SU-DHL-6 (cell line): ENCODE measurements around the gene TFPI2.

Experiments
- H2AFZ ChIP-seq: fragments of 200-600 bp; sonication (generic); 2 replicates; pipeline ENCODE4 v1.6.1; 2014; ENCODE audit warnings: low read depth, mild to moderate bottlenecking, moderate library complexity, mixed read lengths, antibody characterized with exemption, low read length; ENCODE audit not compliant: severe bottlenecking
- H3F3A ChIP-seq: fragments of 200-600 bp; shearing (Covaris generic); 2 replicates; pipeline ENCODE4 v1.6.0; 2016; ENCODE audit warnings: antibody characterized with exemption, mild to moderate bottlenecking; ENCODE audit not compliant: insufficient read depth
- H3K27ac ChIP-seq: fragments of 200-600 bp; sonication (generic); 2 replicates; pipeline ENCODE4 v1.5.1; 2016; ENCODE audit warnings: low read depth, mild to moderate bottlenecking, low read length, moderate library complexity, mixed read lengths
- H3K27me3 ChIP-seq: fragments of 200-600 bp; sonication (generic), shearing (Covaris generic); 2 replicates; pipeline ENCODE4 v1.6.0; 2014; ENCODE audit warnings: mild to moderate bottlenecking, low read length
- H3K36me3 ChIP-seq: fragments of 200-600 bp; sonication (generic); 2 replicates; pipeline ENCODE4 v1.6.1; 2014; ENCODE audit warnings: mild to moderate bottlenecking, low read length, mixed read lengths
- H3K4me2 ChIP-seq: fragments of 300-600, 200-600 bp; shearing (Covaris generic), sonication (generic); 2 replicates; pipeline ENCODE4 v1.6.0; 2014; ENCODE audit warnings: low read length, low read depth, mild to moderate bottlenecking; ENCODE audit not compliant: poor library complexity, severe bottlenecking
- H3K4me3 ChIP-seq: fragments of 200-600 bp; sonication (generic); 2 replicates; pipeline ENCODE4 v1.5.1; 2014; ENCODE audit warnings: antibody characterized with exemption, low read length, mild to moderate bottlenecking, mixed read lengths; ENCODE audit not compliant: insufficient read depth, poor library complexity, severe bottlenecking
- H3K79me2 ChIP-seq: fragments of 200-600 bp; sonication (generic); 2 replicates; pipeline ENCODE4 v1.6.1; 2014; ENCODE audit warnings: mild to moderate bottlenecking, low read length, moderate library complexity; ENCODE audit not compliant: insufficient read depth
- H3K9ac ChIP-seq: fragments of 200-600 bp; sonication (generic); 2 replicates; pipeline ENCODE4 v1.7.0; 2014; ENCODE audit warnings: mild to moderate bottlenecking, low read length
- H3K9me2 ChIP-seq: fragments of 200-600 bp; sonication (generic); replicated peaks from 2 replicates; pipeline ENCODE4 v1.6.1; 2014; ENCODE audit warnings: low read length; ENCODE audit not compliant: insufficient read depth
- H3K9me3 ChIP-seq: fragments of 200-600 bp; sonication (generic); 2 replicates; pipeline ENCODE4 v1.6.1; 2014; ENCODE audit warnings: low read length, mixed read lengths; ENCODE audit not compliant: insufficient read depth
- H4K20me1 ChIP-seq: fragments of 200-600 bp; sonication (generic); 2 replicates; pipeline ENCODE4 v1.6.1; 2014; ENCODE audit warnings: low read depth, mild to moderate bottlenecking, antibody characterized with exemption, low read length, moderate library complexity, mixed read lengths
- CTCF ChIP-seq: fragments of 200-600 bp; sonication (generic); IDR thresholded peaks from one replicate; pipeline ENCODE4 v1.5.1; 2017; ENCODE audit warnings: antibody characterized with exemption, mild to moderate bottlenecking, low read length, moderate library complexity; ENCODE audit not compliant: insufficient read depth, poor library complexity, severe bottlenecking
- EZH2phosphoT487 ChIP-seq: fragments of 200-600 bp; sonication (generic), shearing (Covaris generic); conservative IDR thresholded peaks from 2 replicates; pipeline ENCODE4 v1.6.1; 2018; ENCODE audit warnings: mild to moderate bottlenecking, antibody characterized with exemption, low read length, moderate library complexity, mixed read lengths

TFPI2 gene

GRCh38 chr7:93860261-93860660 lies 30.3 kb downstream of the TFPI2 start:
- TF ChIP-seq EZH2phosphoT487: no peak
- no peak for TF ChIP-seq CTCF
- Histone ChIP-seq H3F3A (no peaks in the 10 kb centered on the region), H3K27me3 (no peaks in the 10 kb centered on the region), H3K27ac (no peak overlapping the region), H3K79me2 (no peaks in the 10 kb centered on the region), H3K9me2 (no peaks in the 10 kb centered on the region), H4K20me1 (no peaks in the 10 kb centered on the region), H3K36me3 (no peaks in the 10 kb centered on the region), H3K4me2 (no peak overlapping the region), H2AFZ (no peak overlapping the region), H3K9me3 (no peaks in the 10 kb centered on the region), H3K4me3 (no peak overlapping the region), H3K9ac (no peak overlapping the region)

- Histone ChIP-seq H2AFZ (no peak overlapping the region), H3K9me2 (no peaks in the 10 kb centered on the region), H3K4me3 (no peak overlapping the region), H3F3A (no peaks in the 10 kb centered on the region), H3K36me3 (no peaks in the 10 kb centered on the region), H3K9me3 (no peaks in the 10 kb centered on the region), H3K9ac (no peak overlapping the region), H3K27ac (no peak overlapping the region), H3K79me2 (no peaks in the 10 kb centered on the region), H3K27me3 (no peaks in the 10 kb centered on the region), H3K4me2 (no peak overlapping the region), H4K20me1 (no peaks in the 10 kb centered on the region)
- TF ChIP-seq CTCF (no peak), EZH2phosphoT487 (no peak)
These were observed 31.7 kb downstream of the TFPI2 start for GRCh38 chr7:93858857-93859256.

- no peaks in the 10 kb centered on the region for H4K20me1 ChIP-seq
- no peaks in the 10 kb centered on the region for H3K27me3 ChIP-seq
- no peak overlapping the region for H2AFZ ChIP-seq
- no peaks in the 10 kb centered on the region for H3K9me2 ChIP-seq
- H3K4me3 ChIP-seq: no peak overlapping the region
- H3F3A ChIP-seq: no peaks in the 10 kb centered on the region
- no peak overlapping the region for H3K4me2 ChIP-seq
- no peaks in the 10 kb centered on the region for H3K36me3 ChIP-seq
- TF ChIP-seq EZH2phosphoT487 (no peak), CTCF (no peak)
- H3K9me3 ChIP-seq: no peaks in the 10 kb centered on the region
- no peaks in the 10 kb centered on the region for H3K79me2 ChIP-seq
- H3K27ac ChIP-seq: no peak overlapping the region
- H3K9ac ChIP-seq: no peak overlapping the region
These were observed 34.2 kb downstream of the TFPI2 start for GRCh38 chr7:93856323-93856722.

GRCh38 chr7:93855797-93856196 lies 34.8 kb downstream of the TFPI2 start:
- H3F3A ChIP-seq: no peaks in the 10 kb centered on the region
- H3K36me3 ChIP-seq: no peaks in the 10 kb centered on the region
- TF ChIP-seq EZH2phosphoT487: no peak
- H3K9me3 ChIP-seq: no peaks in the 10 kb centered on the region
- H4K20me1 ChIP-seq: no peaks in the 10 kb centered on the region
- no peaks in the 10 kb centered on the region for H3K27me3 ChIP-seq
- H3K79me2 ChIP-seq: no peaks in the 10 kb centered on the region
- H3K4me2 ChIP-seq: no peak overlapping the region
- no peak overlapping the region for H2AFZ ChIP-seq
- no peak overlapping the region for H3K4me3 ChIP-seq
- no peak overlapping the region for H3K27ac ChIP-seq
- no peaks in the 10 kb centered on the region for H3K9me2 ChIP-seq
- no peak overlapping the region for H3K9ac ChIP-seq
